BJ (cell line): ENCODE measurements around the gene GALNT12. TPM values are rescaled to one million over a fixed set of nuclear protein-coding genes. Genes with fewer than 3 reads are reported as not detected.

Experiments used
- CTCF ChIA-PET: fragments of 350-600 bp; formaldehyde crosslinking; extraction: SDS; loops from one replicate; lab custom pipeline; 2021; ENCODE audit warnings: antibody characterized with exemption, inconsistent platforms; lab: Yijun Ruan, JAX
- POLR2A ChIA-PET: fragments of 300-600 bp; sonication (Branson Sonifier 250); formaldehyde crosslinking; extraction: SDS; loops from one replicate; lab custom pipeline; 2021; ENCODE audit warnings: antibody characterized with exemption; lab: Charles Lee
- DNase-seq: peaks from one replicate; pipeline ENCODE4 v3.0.0-alpha.2; 2011; ENCODE audit warnings: low read depth
- H3K27me3 ChIP-seq: 2 replicates; pipeline ENCODE4 v1.6.0; 2011; ENCODE audit warnings: low read length; ENCODE audit not compliant: control insufficient read depth, insufficient read depth
- H3K36me3 ChIP-seq: 2 replicates; pipeline ENCODE4 v1.5.1; 2011; ENCODE audit warnings: low read length; ENCODE audit not compliant: control insufficient read depth, insufficient read depth
- H3K4me3 ChIP-seq: 2 replicates; pipeline ENCODE4 v1.5.1; 2011; ENCODE audit warnings: low read depth, mild to moderate bottlenecking, control low read depth, low read length
- CTCF ChIP-seq: IDR thresholded peaks from 2 replicates; pipeline ENCODE4 v1.5.1; 2011; ENCODE audit warnings: low read depth, mild to moderate bottlenecking, control low read depth, inconsistent platforms, low read length, moderate library complexity; ENCODE audit not compliant: insufficient read depth
- polyA plus RNA-seq: library from polyadenylated mRNA; depleted of rRNA; stranded (reverse); fragments of >200 nt; gene quantifications from 2 replicates; pipeline ENCODE4 v1.2.3, GENCODE V29; 2011

GALNT12 gene
- polyA plus RNA-seq, 1 experiment, result 4.2 TPM

GRCh38 chr9:98881836-98882568, 74.5 kb downstream of the GALNT12 start:
- CTCF ChIA-PET, result interaction anchor here (1.0 kb wide), 1 partner anchor 17 kb away, joined by 3 read pairs; no protein-coding TSS in a partner anchor
- H3K36me3 ChIP-seq, result no peaks in the 10 kb centered on the region
- POLR2A ChIA-PET, result no interaction called here
- DNase-seq, result no peak
- H3K4me3 ChIP-seq, result no peak overlapping the region
- H3K27me3 ChIP-seq, result peaks cover 4% of the 10 kb centered on the region
- no peak for TF ChIP-seq CTCF

- POLR2A ChIA-PET, result no interaction called here
- Histone ChIP-seq H3K36me3 (no peaks in the 10 kb centered on the region), H3K27me3 (peaks cover 3% of the 10 kb centered on the region; the same call in 1 of the 2 replicates), H3K4me3 (no peak overlapping the region)
- DNase-seq, result no peak
- CTCF ChIA-PET, result interaction anchor here (1.0 kb wide), 1 partner anchor 17 kb away, joined by 3 read pairs; no protein-coding TSS in a partner anchor
- no peak for TF ChIP-seq CTCF
These were observed 75.1 kb downstream of the GALNT12 start for GRCh38 chr9:98882569-98882923.

- Histone ChIP-seq H3K36me3 (no peaks in the 10 kb centered on the region), H3K27me3 (peaks cover 3% of the 10 kb centered on the region; the same call in 1 of the 2 replicates), H3K4me3 (no peak overlapping the region)
- DNase-seq, result no peak
- ChIA-PET POLR2A (no interaction called here), CTCF (interaction anchor here (0.7 kb wide), 1 partner anchor 13 kb away, joined by 3 read pairs; no protein-coding TSS in a partner anchor)
- no peak for TF ChIP-seq CTCF
These were observed 75.8 kb downstream of the GALNT12 start for GRCh38 chr9:98883276-98883675.

- no peak for TF ChIP-seq CTCF
- Histone ChIP-seq H3K27me3 (peaks cover 1% of the 10 kb centered on the region; the same call in 1 of the 2 replicates), H3K36me3 (no peaks in the 10 kb centered on the region), H3K4me3 (no peak overlapping the region)
- ChIA-PET POLR2A (no interaction called here), CTCF (no interaction called here)
- no peak for DNase-seq
These were observed 77.4 kb downstream of the GALNT12 start for GRCh38 chr9:98884849-98885248.

GRCh38 chr9:98885575-98886295, 78.3 kb downstream of the GALNT12 start:
- ChIA-PET CTCF (no interaction called here), POLR2A (no interaction called here)
- no peak for TF ChIP-seq CTCF
- no peaks in the 10 kb centered on the region for H3K36me3 ChIP-seq
- no peaks in the 10 kb centered on the region; the same call in 1 of the 2 replicates for H3K27me3 ChIP-seq
- H3K4me3 ChIP-seq, result no peak overlapping the region
- no peak for DNase-seq
